Kidney (tissue), 14 donors: ENCODE measurements around the gene C11orf42. TPM values are rescaled to one million over a fixed set of nuclear protein-coding genes. Genes with fewer than 3 reads are reported as not detected.
A peak's percentile ranks its signal among the peaks of the same experiment; 100 is the strongest.

Experiments used
- DNase-seq, 5 donors: peaks; one replicate each; pipeline ENCODE4 v3.0.0-alpha.2; 2013 to 2020
- FAIRE-seq: peaks from 2 replicates; lab custom pipeline; 2012; peaks lifted over from hg19 to GRCh38; lab: Jason Lieb, UNC
- H3K27ac ChIP-seq, 2 donors: one replicate each; pipeline ENCODE4 v1.7.0; 2013; ENCODE audit warnings: low read depth in 2 of 2, low read length in 2 of 2, inconsistent platforms in 1 of 2
- H3K27me3 ChIP-seq: one replicate; pipeline ENCODE4 v1.7.1; 2013; ENCODE audit warnings: low read length, inconsistent platforms; ENCODE audit not compliant: control insufficient read depth, insufficient read depth
- H3K36me3 ChIP-seq, 3 donors: one replicate each; pipeline versions ENCODE4 v1.7.0 to v1.7.1; 2013; ENCODE audit warnings: low read length in 3 of 3, control low read depth in 1 of 3, inconsistent platforms in 1 of 3; ENCODE audit not compliant: insufficient read depth in 3 of 3, control insufficient read depth in 2 of 3
- H3K4me1 ChIP-seq, 3 donors: one replicate each; pipeline versions ENCODE4 v1.7.0 to v1.7.1; 2013; ENCODE audit warnings: low read length in 3 of 3, inconsistent platforms in 1 of 3, low read depth in 1 of 3; ENCODE audit not compliant: control insufficient read depth in 2 of 3, insufficient read depth in 2 of 3
- H3K4me3 ChIP-seq, 3 donors: one replicate each; pipeline versions ENCODE4 v1.7.0 to v1.8.1; 2013; ENCODE audit warnings: low read length in 3 of 3, control low read depth in 1 of 3, inconsistent platforms in 1 of 3
- H3K9ac ChIP-seq, 3 donors: one replicate each; pipeline versions ENCODE4 v1.7.0 to v1.7.1; 2013; ENCODE audit warnings: low read length in 3 of 3, control low read depth in 1 of 3, inconsistent platforms in 1 of 3
- H3K9me3 ChIP-seq, 3 donors: one replicate each; pipeline versions ENCODE4 v1.7.0 to v1.7.1; 2013; ENCODE audit warnings: low read length in 3 of 3, control low read depth in 1 of 3, inconsistent platforms in 1 of 3; ENCODE audit not compliant: control insufficient read depth in 2 of 3, insufficient read depth in 1 of 3
- CTCF ChIP-seq: IDR thresholded peaks from 3 replicates; pipeline ENCODE4 v1.5.1; 2012; ENCODE audit warnings: mild to moderate bottlenecking, moderate library complexity, borderline replicate concordance; ENCODE audit not compliant: insufficient read depth; ENCODE audit errors: extremely low read depth
- intact Hi-C: fragments of 100-400 bp; cut with DNase I; formaldehyde crosslinking; loops from one replicate; pipeline ENCODE4 v1.11.1; 2022
- polyA plus RNA-seq: library from polyadenylated mRNA; stranded (reverse); fragments of 350-450 nt; fragmentation: Illumina TruSeq; extraction: RNeasy Lipid Tissue Mini Kit (QIAGEN cat#74804); gene quantifications from one replicate; pipeline ENCODE4 v1.2.3, GENCODE V29; 2014; ENCODE audit warnings: low read depth, low replicate concordance; ENCODE audit not compliant: insufficient read depth
- total RNA-seq: library from RNA; stranded (reverse); fragmentation: NEBNext Ultra II Directional; extraction: Animal tissue kit (Norgen Biotek cat#: 25700); gene quantifications from one replicate; pipeline ENCODE4 v1.2.1, GENCODE V29; 2021
- donor health status: control.
- donor health status: control.
- donor health status: control.
- donor health status: control.
- donor health status: control.
- donor health status: DM: yes; HTN: yes; CAD: no.
- donor health status: Normal renal cell carcinoma (clear cell type).

C11orf42 gene
- total and polyA plus RNA-seq, 2 donors from 2014 or later: not detected

GRCh38 chr11:6233984-6234386 is 28.6 kb downstream of the C11orf42 start:
- Histone ChIP-seq H3K27ac (peak overlapping the region; percentile 83 to 85), H3K9ac (peak overlapping the region; percentile 59 to 96 (median 90)), H3K27me3 (no peaks in the 10 kb centered on the region), H3K4me3 (peak overlapping the region; percentile 94 to 98 (median 97)), H3K9me3 (no peaks in the 10 kb centered on the region), H3K4me1 (peaks cover 0 to 7% (median 0%) of the 10 kb centered on the region in 3 donors), H3K36me3 (no peaks in the 10 kb centered on the region)
- no peak for DNase-seq
- TF ChIP-seq CTCF: no peak
- FAIRE-seq: no peak
- intact Hi-C loops: no loop called here

GRCh38 chr11:6234387-6235107 is 29.2 kb downstream of the C11orf42 start, which contains the start of gene FHIP1B:
Gene FHIP1B (minus strand): TSS chr11:6234636. CDS start chr11:6224516, 10,120 bp downstream.
- no peak for TF ChIP-seq CTCF
- Histone ChIP-seq H3K9me3 (no peaks in the 10 kb centered on the region), H3K27ac (peak within 1 kb of the TSS; percentile 83 to 85), H3K4me1 (peaks cover 0 to 7% (median 0%) of the 10 kb centered on the region in 3 donors), H3K9ac (peak within 1 kb of the TSS; percentile 59 to 96 (median 90)), H3K36me3 (no peaks in the 10 kb centered on the region), H3K4me3 (peak within 1 kb of the TSS; percentile 94 to 98 (median 97)), H3K27me3 (no peaks in the 10 kb centered on the region)
- intact Hi-C loops: no loop called here
- DNase-seq (peak; percentile 100), FAIRE-seq (peak; percentile 99)

- DNase-seq (no peak), FAIRE-seq (no peak)
- TF ChIP-seq CTCF: no peak
- H3K9ac ChIP-seq: no peak overlapping the region
- H3K4me3 ChIP-seq: no peak overlapping the region
- no peak overlapping the region for H3K27ac ChIP-seq
- H3K27me3 ChIP-seq: no peaks in the 10 kb centered on the region
- H3K9me3 ChIP-seq: no peaks in the 10 kb centered on the region
- H3K36me3 ChIP-seq: no peaks in the 10 kb centered on the region
- intact Hi-C loops: no loop called here
- peaks cover 0 to 7% (median 0%) of the 10 kb centered on the region in 3 donors for H3K4me1 ChIP-seq
Observed at GRCh38 chr11:6237266-6237665, 31.9 kb downstream of the C11orf42 start.
